ENCODE data around the gene ME2.
A peak's percentile ranks its signal among the peaks of the same experiment; 100 is the strongest.
"Not testable (repeated sequence)": the region's sequence is repeated elsewhere in the genome, so short reads cannot be mapped to it uniquely, and the experiment has no call there.

ME2 gene

GRCh38 chr18:50928551-50928950, 49.6 kb downstream of the ME2 start:
- DNase-seq: no peak

GRCh38 chr18:50933684-50934083, 54.8 kb downstream of the ME2 start:
- DNase-seq: no peak

GRCh38 chr18:50934545-50935211, 55.8 kb downstream of the ME2 start:
- DNase-seq: no peak

GRCh38 chr18:50935493-50936191, 56.7 kb downstream of the ME2 start:
- no peak for DNase-seq

- DNase-seq: no peak
Measured at GRCh38 chr18:50937183-50937582, 58.3 kb downstream of the ME2 start.

GRCh38 chr18:50938912-50939311, 60.0 kb downstream of the ME2 start:
- no peak for DNase-seq

GRCh38 chr18:50944245-50944932, 65.5 kb downstream of the ME2 start:
- DNase-seq: no peak

- not testable (repeated sequence) for DNase-seq
Measured at GRCh38 chr18:50945918-50946317, 67.0 kb downstream of the ME2 start.

GRCh38 chr18:50947899-50948298, 69.0 kb downstream of the ME2 start:
- DNase-seq: no peak

- no peak for DNase-seq
Measured at GRCh38 chr18:50949185-50949584, 70.3 kb downstream of the ME2 start.

GRCh38 chr18:50950626-50951025, 71.7 kb downstream of the ME2 start:
- no peak for DNase-seq

- no peak for DNase-seq
Measured at GRCh38 chr18:50953822-50954221, 74.9 kb downstream of the ME2 start.

- no peak for DNase-seq
Measured at GRCh38 chr18:50955253-50955652, 76.3 kb downstream of the ME2 start.

- no peak for DNase-seq
Measured at GRCh38 chr18:50956116-50956515, 77.2 kb downstream of the ME2 start.

- DNase-seq: no peak
Measured at GRCh38 chr18:50961974-50962373, 83.1 kb downstream of the ME2 start.

GRCh38 chr18:50967714-50968661, 89.1 kb downstream of the ME2 start, which contains the start of gene ELAC1:
Gene ELAC1, plus strand, starts transcription at chr18:50968040. Its CDS starts 6,365 bp downstream, at chr18:50974405.
- peak; percentile 70 for DNase-seq

GRCh38 chr18:50969448-50969847, 90.5 kb downstream of the ME2 start:
- DNase-seq: no peak

- no peak for DNase-seq
Measured at GRCh38 chr18:50970006-50970405, 91.1 kb downstream of the ME2 start.

- DNase-seq: not testable (repeated sequence)
Measured at GRCh38 chr18:50972404-50972803, 93.5 kb downstream of the ME2 start.

- DNase-seq: no peak
Measured at GRCh38 chr18:50973367-50974126, 94.6 kb downstream of the ME2 start.

GRCh38 chr18:50977037-50977760, 98.3 kb downstream of the ME2 start:
- DNase-seq: no peak

All from CD4-positive, alpha-beta T cell treated with Interleukin-10 for 1 hour (primary cell).